H1 (cell line): Measurements from ENCODE around the gene ABCA1. TPM values are rescaled to one million over a fixed set of nuclear protein-coding genes. Genes with fewer than 3 reads are reported as not detected.

Experiments
- HDAC2 ChIP-seq, 2 experiments: fragments of 300-600 bp in 1 of 2; sonication (generic) in 1 of 2; IDR thresholded peaks; 2 replicates each; pipeline ENCODE4 v1.6.1; 2011 to 2012; ENCODE audit warnings: low read depth in 2 of 2, low read length in 2 of 2, mild to moderate bottlenecking in 2 of 2, moderate library complexity in 2 of 2, borderline replicate concordance in 1 of 2, inconsistent platforms in 1 of 2
- KDM5A ChIP-seq: fragments of 200-600 bp; IDR thresholded peaks from 2 replicates; pipeline ENCODE4 v1.7.1; 2012; ENCODE audit warnings: mild to moderate bottlenecking, low read length, inconsistent platforms, mixed read lengths
- POU5F1 ChIP-seq: IDR thresholded peaks from 2 replicates; pipeline ENCODE4 v1.6.1; 2011; ENCODE audit warnings: low read depth, mild to moderate bottlenecking, low read length, moderate library complexity
- TBP ChIP-seq: IDR thresholded peaks from 2 replicates; pipeline ENCODE4 v1.6.1; 2011; ENCODE audit warnings: low read depth, low read length, improper control_type of control experiment
- polyA plus RNA-seq, 7 experiments: library from polyadenylated mRNA; depleted of rRNA in 3 of 7; stranded (reverse) in 5 of 7; unstranded in 2 of 7; fragments of >200 nt in 5 of 7; fragments of 200-250 nt in 2 of 7; gene quantifications; 1 replicate in 5 of 7; 2 replicates in 1 of 7; 4 replicates in 1 of 7; pipeline versions ENCODE4 v1.2.1 to v1.2.3, GENCODE V29; 2011 to 2013; ENCODE audit warnings: missing spikeins in 2 of 7, mixed read lengths in 2 of 7
- total RNA-seq: library from RNA; stranded (reverse); fragmentation: NEBNext Ultra II Directional; extraction: Animal tissue kit (Norgen Biotek cat#: 25700); gene quantifications from 2 replicates; pipeline ENCODE4 v1.2.1, GENCODE V29; 2021
- TF ChIP-seq, protein P1 (sequence below): fragments of 300-600 bp; sonication (generic); IDR thresholded peaks from 2 replicates; pipeline ENCODE4 v1.7.1; 2012; ENCODE audit warnings: low read length, moderate library complexity, mild to moderate bottlenecking, inconsistent platforms; ENCODE audit not compliant: insufficient replicate concordance
- TF ChIP-seq, protein P2 (sequence below): IDR thresholded peaks from 2 replicates; pipeline ENCODE4 v1.6.1; 2012; ENCODE audit warnings: inconsistent platforms
- TF ChIP-seq, protein P3 (sequence below), 3 experiments: IDR thresholded peaks; 1 replicate in 2 of 3; 2 replicates in 1 of 3; pipeline versions ENCODE4 v1.5.1 to v1.6.1; 2011; ENCODE audit warnings: low read length in 3 of 3, mild to moderate bottlenecking in 3 of 3, inconsistent platforms in 2 of 3, low read depth in 1 of 3, moderate library complexity in 1 of 3; ENCODE audit not compliant: insufficient read depth in 1 of 3; ENCODE audit errors: control extremely low read depth in 1 of 3

ABCA1 gene
- total and polyA plus RNA-seq, 2 of the 8 experiments (the other 6 are each of a cell fraction or from before 2014, with no cell fraction given), result 6.9 to 7.8 TPM

DNA sequence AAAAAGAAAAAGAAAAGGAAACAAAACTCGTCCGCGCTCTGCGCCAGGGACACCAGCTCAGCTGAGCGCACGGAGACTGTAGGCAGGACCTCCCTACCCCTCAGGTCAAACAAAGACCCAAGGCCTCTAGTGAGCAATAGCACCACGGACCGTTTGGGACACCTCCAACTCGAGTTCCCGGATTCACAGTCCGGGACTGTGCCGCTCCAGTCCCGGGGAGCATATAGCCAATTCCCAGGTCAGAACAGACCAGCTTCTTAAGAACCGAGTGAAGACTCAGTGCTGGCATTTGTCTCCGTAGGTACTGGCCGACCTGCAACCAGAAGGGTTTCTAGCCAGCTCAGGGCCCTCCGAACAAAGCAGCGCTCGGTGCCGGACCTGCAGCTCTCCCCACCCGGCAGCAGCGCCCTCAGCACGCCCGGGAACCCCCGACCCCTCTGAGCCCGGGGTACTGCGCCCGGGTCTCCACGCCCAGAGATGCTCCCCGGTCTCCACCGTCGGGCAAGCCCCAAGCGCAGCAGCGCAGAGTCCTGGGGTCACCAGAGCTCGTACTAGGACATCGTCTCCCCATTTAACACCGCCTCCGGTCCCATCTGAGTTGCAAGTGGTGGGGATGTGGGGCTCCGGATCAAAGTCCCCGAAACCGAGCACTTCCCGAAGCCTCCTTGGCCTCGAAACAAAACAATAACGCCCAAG, 591 bp downstream of the ABCA1 start (continued):
- TF ChIP-seq, protein P1, sequence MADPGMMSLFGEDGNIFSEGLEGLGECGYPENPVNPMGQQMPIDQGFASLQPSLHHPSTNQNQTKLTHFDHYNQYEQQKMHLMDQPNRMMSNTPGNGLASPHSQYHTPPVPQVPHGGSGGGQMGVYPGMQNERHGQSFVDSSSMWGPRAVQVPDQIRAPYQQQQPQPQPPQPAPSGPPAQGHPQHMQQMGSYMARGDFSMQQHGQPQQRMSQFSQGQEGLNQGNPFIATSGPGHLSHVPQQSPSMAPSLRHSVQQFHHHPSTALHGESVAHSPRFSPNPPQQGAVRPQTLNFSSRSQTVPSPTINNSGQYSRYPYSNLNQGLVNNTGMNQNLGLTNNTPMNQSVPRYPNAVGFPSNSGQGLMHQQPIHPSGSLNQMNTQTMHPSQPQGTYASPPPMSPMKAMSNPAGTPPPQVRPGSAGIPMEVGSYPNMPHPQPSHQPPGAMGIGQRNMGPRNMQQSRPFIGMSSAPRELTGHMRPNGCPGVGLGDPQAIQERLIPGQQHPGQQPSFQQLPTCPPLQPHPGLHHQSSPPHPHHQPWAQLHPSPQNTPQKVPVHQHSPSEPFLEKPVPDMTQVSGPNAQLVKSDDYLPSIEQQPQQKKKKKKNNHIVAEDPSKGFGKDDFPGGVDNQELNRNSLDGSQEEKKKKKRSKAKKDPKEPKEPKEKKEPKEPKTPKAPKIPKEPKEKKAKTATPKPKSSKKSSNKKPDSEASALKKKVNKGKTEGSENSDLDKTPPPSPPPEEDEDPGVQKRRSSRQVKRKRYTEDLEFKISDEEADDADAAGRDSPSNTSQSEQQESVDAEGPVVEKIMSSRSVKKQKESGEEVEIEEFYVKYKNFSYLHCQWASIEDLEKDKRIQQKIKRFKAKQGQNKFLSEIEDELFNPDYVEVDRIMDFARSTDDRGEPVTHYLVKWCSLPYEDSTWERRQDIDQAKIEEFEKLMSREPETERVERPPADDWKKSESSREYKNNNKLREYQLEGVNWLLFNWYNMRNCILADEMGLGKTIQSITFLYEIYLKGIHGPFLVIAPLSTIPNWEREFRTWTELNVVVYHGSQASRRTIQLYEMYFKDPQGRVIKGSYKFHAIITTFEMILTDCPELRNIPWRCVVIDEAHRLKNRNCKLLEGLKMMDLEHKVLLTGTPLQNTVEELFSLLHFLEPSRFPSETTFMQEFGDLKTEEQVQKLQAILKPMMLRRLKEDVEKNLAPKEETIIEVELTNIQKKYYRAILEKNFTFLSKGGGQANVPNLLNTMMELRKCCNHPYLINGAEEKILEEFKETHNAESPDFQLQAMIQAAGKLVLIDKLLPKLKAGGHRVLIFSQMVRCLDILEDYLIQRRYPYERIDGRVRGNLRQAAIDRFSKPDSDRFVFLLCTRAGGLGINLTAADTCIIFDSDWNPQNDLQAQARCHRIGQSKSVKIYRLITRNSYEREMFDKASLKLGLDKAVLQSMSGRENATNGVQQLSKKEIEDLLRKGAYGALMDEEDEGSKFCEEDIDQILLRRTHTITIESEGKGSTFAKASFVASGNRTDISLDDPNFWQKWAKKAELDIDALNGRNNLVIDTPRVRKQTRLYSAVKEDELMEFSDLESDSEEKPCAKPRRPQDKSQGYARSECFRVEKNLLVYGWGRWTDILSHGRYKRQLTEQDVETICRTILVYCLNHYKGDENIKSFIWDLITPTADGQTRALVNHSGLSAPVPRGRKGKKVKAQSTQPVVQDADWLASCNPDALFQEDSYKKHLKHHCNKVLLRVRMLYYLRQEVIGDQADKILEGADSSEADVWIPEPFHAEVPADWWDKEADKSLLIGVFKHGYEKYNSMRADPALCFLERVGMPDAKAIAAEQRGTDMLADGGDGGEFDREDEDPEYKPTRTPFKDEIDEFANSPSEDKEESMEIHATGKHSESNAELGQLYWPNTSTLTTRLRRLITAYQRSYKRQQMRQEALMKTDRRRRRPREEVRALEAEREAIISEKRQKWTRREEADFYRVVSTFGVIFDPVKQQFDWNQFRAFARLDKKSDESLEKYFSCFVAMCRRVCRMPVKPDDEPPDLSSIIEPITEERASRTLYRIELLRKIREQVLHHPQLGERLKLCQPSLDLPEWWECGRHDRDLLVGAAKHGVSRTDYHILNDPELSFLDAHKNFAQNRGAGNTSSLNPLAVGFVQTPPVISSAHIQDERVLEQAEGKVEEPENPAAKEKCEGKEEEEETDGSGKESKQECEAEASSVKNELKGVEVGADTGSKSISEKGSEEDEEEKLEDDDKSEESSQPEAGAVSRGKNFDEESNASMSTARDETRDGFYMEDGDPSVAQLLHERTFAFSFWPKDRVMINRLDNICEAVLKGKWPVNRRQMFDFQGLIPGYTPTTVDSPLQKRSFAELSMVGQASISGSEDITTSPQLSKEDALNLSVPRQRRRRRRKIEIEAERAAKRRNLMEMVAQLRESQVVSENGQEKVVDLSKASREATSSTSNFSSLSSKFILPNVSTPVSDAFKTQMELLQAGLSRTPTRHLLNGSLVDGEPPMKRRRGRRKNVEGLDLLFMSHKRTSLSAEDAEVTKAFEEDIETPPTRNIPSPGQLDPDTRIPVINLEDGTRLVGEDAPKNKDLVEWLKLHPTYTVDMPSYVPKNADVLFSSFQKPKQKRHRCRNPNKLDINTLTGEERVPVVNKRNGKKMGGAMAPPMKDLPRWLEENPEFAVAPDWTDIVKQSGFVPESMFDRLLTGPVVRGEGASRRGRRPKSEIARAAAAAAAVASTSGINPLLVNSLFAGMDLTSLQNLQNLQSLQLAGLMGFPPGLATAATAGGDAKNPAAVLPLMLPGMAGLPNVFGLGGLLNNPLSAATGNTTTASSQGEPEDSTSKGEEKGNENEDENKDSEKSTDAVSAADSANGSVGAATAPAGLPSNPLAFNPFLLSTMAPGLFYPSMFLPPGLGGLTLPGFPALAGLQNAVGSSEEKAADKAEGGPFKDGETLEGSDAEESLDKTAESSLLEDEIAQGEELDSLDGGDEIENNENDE, result no peak
- TF ChIP-seq KDM5A (no peak), HDAC2 (IDR thresholded peaks at IDR 0.05; ENCODE audit: borderline replicate concordance in 1 of 2, low read depth in 2 of 2, low read length in 2 of 2) (no peak), TBP (no peak), POU5F1 (no peak)
- TF ChIP-seq, protein P2, sequence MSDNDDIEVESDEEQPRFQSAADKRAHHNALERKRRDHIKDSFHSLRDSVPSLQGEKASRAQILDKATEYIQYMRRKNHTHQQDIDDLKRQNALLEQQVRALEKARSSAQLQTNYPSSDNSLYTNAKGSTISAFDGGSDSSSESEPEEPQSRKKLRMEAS, result no peak
- TF ChIP-seq, protein P3, sequence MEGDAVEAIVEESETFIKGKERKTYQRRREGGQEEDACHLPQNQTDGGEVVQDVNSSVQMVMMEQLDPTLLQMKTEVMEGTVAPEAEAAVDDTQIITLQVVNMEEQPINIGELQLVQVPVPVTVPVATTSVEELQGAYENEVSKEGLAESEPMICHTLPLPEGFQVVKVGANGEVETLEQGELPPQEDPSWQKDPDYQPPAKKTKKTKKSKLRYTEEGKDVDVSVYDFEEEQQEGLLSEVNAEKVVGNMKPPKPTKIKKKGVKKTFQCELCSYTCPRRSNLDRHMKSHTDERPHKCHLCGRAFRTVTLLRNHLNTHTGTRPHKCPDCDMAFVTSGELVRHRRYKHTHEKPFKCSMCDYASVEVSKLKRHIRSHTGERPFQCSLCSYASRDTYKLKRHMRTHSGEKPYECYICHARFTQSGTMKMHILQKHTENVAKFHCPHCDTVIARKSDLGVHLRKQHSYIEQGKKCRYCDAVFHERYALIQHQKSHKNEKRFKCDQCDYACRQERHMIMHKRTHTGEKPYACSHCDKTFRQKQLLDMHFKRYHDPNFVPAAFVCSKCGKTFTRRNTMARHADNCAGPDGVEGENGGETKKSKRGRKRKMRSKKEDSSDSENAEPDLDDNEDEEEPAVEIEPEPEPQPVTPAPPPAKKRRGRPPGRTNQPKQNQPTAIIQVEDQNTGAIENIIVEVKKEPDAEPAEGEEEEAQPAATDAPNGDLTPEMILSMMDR (IDR thresholded peaks at IDR 0.05; ENCODE audit: control extremely low read depth in 1 of 3, insufficient read depth in 1 of 3, low read depth in 1 of 3, low read length in 3 of 3), result no peak
